SW 1271 (cell line): ENCODE measurements around the gene PMIS2.

ENCODE experiments used
- DNase-seq, 2 experiments: peaks; one replicate each; lab custom pipeline; 2025; lab: John Stamatoyannopoulos, UW

The PMIS2 gene

DNA sequence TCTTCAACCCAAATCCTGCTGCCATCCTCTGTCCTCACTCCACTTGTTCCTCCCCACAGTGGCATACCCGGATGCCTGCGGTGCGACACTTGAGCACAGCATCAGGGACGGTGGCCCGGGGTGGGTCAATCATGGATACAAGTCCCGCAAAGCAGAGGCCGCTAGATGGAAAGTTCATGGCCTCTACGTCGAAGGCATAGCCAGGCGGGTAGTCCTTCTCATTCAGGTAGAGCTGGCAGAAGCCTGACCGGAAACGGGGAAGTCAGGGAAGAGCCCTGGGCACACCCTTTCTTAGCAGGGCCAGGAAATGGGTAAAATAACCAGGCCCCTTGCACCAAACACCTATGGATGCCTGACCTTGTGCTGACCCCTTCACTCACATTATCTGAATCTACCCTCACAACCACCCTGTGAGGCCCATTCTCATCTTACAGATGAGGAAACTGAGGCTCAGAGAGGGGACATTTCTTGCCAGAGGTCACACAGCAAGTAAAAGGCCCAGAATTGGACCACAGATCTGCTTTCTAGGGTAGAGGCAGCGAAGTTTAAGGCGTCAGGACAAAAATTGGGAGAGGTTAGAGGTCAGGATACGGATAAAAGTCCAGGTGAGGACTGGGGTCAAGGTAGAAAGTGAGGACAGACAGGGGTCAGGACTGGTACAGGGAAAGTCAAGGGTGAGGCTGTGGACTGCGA lies 29.0 kb upstream of the PMIS2 start:
- no peak for DNase-seq

DNA sequence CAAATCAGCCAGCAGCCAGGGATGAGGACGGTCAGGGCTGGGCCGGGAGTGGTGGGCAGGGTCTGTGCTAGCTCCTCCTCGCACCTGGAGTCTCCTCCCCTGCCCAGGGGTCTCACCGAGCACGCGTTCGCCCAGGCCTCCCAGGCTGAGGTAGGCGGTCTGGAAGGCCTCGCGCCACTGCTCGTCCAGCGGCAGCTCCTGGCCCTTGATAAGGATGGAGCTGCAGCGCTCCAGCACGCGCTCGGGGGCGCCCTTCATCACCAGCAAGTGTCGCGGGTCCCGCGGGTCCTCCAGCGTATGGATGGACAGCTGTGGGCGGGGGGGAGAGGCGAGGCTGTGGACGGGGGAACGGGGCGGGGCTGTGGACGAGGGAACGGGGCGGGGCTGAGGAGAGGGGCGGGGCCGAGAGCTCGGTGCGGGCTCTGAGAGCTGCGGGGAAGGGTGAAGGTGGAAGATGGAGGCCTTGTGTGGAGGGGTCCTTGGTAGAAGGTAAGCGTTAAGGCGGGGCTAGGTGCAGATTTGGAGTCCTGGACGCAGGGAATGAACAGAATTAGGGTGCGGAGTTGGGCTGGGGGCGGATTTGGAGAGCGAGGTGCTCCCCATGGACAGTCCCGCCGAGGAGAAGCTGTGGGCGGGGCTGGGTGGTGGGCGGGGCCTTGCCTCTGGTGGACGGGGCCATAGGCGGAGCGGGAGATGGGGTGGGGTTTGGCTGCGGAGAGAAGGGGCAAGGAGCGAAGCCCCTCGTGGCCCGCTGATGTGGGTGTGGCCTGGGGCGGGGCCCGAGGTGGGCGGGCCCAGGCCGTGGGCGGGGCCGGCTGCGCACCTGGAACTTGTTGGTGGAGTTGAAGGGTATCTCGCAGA lies 28.2 kb upstream of the PMIS2 start:
- no peak for DNase-seq

DNA sequence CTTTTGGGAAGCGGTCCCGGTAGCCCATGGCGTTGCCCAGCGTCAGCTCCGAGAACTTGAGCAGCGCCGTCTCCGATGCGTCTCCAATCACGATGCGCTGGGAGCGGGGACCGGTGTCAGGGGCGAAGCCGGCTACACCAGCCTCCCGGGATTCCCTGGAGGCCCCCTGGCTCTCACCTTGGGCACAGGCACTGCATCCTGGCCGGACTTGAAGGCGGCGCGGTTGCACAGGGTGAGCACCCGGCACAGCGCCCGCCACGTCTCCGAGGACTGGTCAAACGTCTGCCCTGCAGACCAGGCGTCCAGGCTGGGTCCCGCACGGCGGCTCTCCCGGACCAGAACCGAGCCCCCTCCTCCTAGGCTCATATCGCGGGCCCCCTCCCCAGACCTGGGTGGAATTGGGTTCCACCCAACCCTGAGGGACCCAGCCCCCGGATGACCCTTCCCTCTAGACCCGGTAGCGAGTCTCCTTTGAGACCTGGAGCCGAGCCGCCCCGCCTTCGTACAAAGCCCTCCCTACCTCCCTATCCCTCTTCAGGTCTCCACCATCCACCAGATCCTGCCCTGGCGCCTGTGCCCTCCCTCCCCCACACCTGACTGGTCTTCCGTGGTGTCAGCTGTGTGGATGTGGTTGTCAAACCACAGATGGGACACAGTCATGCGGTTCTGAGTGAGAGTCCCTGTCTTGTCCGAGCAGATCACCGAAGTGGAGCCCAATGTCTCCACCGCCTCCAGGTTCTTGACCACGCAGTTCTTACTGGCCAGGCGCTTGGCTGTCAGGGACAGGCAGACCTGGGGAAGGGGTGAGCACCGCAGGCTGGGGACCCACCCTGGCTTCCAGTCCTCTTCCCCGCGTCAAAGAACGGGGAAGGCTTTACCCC lies 27.3 kb upstream of the PMIS2 start:
- no peak for DNase-seq

DNA sequence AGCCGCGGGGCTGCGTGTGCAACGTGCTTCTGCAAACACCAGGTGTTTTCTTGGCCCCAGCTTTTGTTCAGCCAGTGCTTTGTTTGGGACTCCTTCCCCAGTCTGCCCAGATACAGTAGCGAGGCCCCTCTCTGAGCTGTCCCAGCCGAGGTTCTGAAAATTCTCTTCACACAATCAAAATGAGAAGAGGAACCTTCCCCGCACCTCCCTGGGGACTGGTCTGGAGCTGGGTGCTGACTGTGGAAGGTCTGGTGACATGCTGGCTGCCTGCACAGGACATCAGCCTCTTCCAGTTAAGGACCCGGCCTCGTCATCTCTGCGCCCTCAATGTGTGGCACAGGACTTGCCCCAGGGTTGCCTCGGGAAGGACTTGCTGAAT lies 26.7 kb upstream of the PMIS2 start:
- no peak for DNase-seq

DNA sequence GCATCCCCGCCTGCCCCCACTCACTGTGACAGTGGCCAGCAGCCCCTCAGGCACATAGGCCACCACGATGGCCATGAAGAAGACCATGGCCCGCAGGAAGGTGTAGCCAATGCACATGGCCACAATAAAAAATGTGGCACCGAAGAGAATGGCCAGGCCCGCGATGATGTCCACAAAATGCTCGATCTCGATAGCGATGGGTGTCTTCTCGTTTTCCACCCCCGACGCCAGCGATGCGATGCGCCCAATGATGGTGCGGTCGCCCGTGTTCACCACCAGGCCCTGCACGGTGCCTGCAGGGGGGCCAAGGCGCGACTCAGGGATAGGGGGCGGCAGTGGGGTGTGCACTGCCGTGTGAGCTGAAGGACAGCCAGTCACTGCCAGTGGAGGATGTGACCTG lies 26.2 kb upstream of the PMIS2 start:
- DNase-seq = no peak

DNA sequence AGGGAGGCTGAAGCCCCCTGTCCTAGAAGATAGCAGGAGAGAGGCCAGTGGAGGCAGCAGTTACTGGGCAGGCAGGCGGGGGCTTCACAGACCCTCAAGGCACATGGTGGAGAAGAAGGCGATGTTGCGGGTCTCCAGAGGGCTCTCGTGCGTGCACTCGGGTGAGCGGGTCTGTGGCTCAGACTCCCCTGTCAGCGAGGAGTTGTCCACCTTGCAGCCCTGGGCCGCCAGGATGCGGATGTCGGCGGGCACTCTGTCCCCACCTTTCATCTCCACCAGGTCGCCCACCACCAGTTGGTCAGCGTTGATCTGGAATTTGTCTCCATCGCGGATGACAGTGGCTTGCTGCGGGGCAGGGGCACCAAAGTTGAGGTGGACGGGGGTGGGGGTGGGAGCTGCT lies 25.7 kb upstream of the PMIS2 start:
- no peak for DNase-seq

DNA sequence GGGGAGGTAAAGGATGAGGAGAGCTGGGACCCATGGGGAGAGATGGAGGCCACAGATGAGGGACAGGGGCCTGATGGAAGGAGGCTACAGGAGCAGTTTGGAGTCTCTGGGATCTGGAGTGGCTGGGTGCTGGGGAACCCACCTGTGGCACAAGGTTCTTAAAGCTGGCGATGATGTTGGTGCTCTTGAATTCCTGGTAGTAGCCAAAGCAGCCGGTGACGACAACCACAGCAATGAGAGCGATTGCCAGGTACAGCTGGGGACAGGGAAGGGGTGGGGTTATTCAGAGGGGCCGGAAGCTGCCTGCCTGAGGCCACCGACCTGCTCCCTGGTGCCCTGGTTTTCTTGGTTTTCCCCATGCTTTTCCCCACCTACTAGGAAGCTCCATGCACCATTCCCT lies 25.3 kb upstream of the PMIS2 start:
- no peak for DNase-seq

DNA sequence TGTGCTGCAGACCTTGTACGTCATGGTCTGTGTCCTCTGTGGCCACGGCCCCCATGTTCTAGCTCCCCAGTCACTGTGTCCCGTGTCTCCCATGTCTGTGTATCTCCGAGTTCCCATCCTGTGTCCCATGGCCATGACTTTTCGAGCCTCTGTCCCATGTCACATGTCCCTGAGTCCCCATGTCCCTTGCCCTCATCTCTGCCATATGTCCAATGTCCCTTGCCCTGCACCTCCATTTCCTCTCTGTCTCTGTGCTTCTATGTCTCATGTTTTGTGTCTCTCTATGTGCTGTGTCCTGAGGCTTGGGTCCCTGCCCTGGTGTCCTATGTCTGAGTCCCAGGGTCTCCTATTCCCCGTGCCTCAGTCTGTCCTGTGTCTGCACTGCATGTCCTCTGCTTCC lies 24.5 kb upstream of the PMIS2 start:
- DNase-seq = no peak

DNA sequence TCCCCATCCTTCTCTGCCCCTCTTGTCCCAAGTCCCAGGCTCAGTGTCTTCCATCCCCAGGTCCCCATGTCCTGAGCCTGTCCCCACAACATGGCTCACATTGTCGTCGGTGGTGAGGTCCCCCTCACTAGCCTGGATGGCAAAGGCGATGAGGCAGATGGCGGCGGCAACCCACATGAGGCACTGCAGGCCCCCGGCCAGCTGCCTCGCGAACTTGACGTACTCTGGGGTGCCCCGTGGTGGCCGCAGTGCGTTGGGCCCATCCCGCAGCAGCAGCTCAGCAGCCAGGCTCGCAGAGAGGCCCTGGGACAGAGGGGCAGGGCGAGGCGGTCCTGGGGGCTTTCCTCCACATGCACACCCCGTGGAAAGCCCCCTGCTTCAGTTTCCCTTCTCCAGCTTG lies 23.6 kb upstream of the PMIS2 start:
- DNase-seq = no peak

DNA sequence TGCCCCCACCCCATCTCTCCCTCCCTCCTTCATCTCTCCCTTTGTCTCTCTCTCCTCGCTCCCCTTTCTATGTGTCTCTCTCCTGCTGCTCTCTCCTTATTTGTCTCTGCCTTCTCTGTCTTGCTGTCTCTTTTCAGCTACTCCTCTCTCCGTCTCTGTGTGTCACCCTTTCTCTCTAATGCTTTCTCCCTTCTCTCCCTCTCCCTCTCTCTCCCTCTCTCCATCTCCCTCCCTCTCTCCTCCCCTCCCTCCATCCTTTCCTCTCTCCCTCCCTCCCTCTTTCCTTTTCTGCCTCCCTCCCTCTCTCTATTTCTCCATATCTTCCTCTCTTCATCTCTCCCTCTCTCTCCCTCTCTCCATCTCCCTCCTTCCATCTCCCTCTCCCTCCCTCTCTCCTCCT lies 23.2 kb upstream of the PMIS2 start:
- DNase-seq = no peak

DNA sequence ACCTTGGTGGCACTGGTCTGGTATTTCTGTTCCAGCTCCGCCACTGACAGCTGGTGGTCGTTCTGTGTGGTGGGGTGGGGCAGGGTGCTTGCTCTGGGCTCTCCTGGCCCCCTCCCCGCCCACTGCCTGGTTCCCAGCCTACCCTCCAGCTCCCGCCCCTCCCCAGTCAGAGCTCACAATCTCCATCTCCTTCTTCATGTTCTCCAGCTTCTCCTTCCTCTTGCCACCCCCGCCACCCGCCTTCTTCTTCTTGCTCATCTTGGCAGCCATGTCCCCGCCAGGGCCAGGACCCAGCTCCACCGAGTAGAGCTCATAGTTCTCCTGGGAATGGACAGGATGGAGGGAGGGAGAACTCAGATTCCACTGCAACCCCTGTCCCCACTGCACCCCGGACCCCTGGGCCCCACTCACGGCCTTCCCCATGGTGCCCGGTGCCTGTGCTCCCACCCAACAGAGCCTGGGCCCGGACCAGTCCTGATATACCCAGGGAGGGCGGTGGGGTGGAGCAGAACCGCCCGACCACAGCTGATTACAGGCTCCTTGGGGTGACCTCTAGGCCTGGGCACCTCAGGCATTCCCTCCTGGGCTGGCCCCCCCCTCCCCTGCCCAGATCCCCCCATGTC lies 22.7 kb upstream of the PMIS2 start, which contains the start of gene ATP4A:
TSS of gene ATP4A (minus strand) at position 452 of the 623 bp plus-strand sequence. CDS start at position 423, 29 bp downstream.
- DNase-seq = no peak

DNA sequence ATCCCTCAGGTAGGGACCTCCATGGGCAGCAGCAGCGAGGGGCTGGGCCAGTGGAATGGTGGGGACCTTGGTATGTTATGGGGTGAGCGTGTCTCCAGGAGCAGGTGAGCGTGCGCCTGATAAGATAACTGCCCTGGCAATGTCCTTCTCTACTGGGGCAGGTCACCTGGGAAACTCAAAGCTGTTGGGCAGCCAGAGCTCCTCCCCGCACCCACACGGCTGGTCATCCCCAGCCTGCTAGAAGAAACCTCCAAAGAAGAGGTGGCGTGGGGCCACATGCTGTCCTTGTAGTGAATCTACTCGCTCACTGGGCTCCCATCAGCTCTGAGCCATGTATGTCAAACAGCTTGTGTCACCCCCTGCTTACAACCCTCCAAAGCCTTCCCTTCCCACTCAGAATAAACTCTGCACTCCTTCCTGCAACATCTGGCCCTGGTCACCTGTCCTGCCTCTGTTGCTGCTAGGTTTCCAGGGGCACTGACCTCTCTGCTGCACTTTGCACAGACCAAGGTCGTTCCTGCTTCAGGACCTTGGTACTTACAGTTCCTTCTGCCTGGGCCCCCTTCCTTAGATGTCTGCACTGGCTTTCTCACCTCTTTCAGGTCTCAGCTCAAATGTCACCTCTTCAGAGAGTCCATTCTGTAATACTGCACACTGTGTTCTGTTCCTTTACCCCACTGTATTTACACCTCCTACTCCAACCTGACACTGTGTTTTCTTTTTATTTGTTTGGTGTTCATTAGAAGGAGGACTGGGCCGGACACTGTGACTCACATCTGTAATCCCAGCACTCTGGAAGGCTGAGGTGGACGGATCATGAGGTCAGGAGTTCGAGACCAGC lies 20.7 kb upstream of the PMIS2 start:
- no peak for DNase-seq

DNA sequence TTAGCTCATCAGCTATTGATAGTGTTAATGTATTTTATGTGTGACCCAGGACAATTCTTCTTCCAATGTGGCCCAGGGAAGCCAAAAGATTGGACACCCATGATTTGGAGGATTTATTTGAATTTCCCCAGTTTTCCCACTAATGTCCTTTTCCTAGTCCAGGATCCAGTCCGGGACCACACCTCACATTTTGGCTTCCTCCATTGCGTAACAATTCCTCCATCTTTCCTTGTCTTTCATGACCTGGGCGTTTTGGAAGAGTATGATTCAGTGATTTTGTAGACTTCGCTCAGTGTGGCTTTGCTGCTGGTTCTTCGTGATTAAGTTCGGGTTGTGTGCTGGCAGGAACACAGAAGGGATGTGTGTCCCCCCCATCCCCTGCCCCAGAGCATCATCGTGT lies 19.2 kb upstream of the PMIS2 start:
- DNase-seq = no peak

DNA sequence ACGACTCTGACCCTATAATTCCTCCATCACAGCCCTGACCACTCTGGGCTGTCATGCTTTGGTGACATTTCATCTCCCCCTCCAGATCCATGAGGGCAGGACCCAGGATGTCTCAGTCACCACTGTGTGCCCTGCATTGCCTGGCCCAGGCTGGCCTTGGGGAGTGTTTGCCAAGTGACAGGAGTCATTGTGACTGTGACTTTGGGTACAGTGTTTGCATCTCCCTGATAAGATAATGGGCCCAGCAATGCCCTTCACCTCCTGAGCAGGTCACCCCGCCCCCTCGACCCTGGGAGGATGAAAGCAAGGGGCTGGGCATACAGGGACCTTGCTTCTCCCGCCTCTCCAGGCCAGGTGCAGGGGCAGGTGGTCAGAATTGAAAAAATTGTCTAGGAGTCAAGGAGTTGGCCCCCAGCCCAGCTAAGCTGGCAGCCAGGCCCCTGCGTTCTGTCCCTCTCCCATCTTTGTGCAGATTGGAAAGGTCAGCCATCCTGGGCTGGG lies 16.6 kb upstream of the PMIS2 start:
- no peak for DNase-seq

DNA sequence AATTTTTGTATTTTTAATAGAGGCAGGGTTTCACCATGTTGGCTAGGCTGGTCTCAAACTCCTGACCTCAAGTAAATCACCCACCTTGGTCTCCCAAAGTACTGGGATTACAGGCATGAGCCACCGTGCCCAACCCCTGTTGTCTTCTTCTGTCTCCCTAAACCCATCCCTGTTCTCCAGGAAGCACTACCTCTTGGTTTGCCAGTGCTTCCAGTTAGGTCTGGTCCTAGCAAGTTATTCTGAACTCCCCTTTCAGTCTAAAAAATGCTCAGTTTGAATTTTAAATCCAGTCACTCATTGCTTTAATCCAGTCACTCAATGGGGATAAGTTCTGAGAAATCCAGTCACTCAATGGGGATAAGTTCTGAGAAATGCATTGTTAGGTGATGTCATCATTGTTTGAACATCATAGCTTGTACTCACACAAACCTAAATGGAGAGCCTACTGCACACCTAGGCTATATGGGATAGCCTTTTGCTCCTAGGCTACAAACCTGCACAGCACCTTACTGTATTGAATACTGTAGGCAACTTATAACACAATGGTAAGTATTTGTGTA lies 14.5 kb upstream of the PMIS2 start:
- DNase-seq = no peak

DNA sequence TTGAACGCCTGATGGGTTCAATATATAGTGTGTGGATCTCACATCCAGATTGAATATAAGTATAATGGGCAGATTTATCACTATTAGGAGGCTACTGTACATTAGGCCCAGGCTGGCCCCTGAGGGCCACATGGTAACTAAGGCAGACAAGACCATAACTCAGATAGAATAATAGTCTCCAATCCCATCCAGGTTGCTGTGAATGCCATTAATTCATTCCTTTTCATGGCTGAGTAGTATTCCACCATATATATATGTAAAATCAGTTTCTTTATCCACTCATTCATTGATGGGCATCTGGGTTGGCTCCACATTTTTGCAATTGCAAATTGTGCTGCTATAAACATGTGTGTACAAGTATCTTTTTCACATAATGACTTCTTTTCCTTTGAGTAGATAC lies 8.1 kb upstream of the PMIS2 start:
- no peak for DNase-seq

DNA sequence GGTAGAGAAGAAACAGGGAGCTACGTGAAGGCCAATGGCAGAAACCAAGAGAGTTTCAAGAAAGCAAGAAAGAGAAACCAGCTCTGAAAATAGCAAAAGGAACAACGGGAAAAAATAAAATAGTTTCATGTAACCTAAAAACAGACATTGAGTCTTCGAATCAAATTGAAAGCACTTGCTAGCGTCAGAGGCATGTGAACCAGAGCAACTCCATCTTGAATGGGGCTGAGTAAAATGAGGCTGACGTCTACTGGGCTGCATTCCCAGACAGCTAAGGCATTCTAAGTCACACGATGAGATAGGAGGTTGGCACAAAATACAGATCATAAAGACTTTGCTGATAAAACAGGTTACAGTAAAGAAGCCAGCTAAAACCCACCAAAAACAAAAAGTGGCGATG lies 7.3 kb upstream of the PMIS2 start:
- DNase-seq = no peak

DNA sequence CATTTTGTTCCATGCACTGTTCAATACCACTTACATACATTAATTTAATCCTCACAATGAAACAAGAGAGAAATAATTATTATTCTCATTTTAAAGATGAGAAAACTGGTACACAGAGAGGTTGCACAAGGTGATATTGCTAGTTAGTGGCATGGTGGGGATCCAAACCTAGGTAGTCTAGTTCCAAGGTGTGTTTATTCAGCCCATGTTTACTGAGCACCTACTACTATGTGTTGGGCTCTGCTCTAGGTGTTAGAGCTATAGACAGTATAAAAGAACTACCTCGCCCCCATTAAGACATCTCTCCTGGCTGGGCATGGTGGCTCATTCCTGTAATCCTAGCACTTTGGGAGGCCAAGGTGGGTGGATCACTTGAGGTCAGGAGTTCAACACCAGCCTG lies 3.2 kb upstream of the PMIS2 start:
- DNase-seq = no peak

DNA sequence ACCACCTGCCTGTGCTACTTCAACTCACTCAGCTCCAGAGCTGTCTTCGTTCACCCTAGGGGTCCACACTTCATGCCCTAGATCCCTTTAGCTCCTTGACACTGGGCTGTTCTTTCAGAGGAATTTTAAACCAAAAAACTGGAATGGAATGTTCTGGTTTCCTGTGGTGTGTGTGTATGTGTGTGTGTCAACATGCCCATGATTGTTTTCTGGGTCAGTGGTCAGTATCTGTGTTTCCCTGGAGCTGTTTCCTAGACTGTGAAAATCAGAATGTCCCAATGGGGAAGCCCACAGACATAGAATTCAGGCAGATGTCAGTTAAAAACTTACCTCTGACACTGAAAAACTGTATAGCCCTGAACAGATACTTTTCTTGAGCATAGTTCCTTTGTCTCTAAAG lies 1.3 kb downstream of the PMIS2 start:
- DNase-seq = no peak

DNA sequence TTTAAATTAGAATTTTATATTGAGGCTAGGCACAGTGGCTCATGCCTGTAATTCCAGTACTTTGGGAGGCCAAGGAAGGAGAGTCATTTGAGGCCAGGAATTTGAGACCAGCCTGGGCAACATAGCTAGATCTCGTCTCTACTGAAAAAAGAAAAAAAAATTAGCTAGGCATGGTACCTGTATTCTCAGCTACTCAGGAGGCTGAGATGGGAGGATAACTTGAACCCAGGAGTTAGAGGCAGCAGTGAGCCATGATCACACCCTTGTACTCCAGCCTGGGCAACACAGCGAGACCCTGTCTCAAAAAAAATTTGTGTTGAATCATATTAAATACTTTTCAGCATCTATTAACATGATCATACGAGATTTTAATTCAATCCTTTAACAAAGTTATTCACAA lies 4.9 kb downstream of the PMIS2 start:
- DNase-seq = no peak

DNA sequence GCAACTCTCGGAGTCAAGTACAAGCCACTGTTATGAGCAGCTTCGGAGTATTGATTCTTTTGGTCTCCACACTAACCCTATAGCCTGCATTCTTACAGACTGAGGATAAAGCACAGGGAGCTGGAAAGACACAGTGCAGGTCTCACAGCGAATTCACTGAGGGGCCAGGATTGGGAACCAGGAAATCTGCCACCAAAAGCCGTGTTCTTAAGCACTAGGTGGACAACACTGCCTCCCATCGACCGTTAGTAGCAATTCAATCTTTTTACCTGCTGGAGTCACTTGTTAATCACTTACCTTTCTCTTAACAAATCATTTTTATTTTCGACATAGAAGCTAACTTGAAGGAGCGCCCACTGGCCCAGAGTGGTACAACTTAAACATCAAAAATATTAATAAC lies 6.3 kb downstream of the PMIS2 start:
- peak in 1 of 2 experiments; percentile 11 for DNase-seq
